Astrocyte (in vitro differentiated cells and primary cell): Measurements from ENCODE around the gene AZIN2. TPM values are rescaled to one million over a fixed set of nuclear protein-coding genes. Genes with fewer than 3 reads are reported as not detected.
A peak's percentile ranks its signal among the peaks of the same experiment; 100 is the strongest.

ENCODE experiments used
- DNase-seq: peaks from one replicate; pipeline ENCODE4 v3.0.0-alpha.2; 2010; ENCODE audit warnings: low read depth
- FAIRE-seq: peaks from 2 replicates; lab custom pipeline; 2011; peaks lifted over from hg19 to GRCh38; lab: Jason Lieb, UNC
- H2AFZ ChIP-seq: 2 replicates; pipeline ENCODE4 v1.6.0; 2012; ENCODE audit warnings: low read depth, low read length, inconsistent platforms
- H3K27ac ChIP-seq: 2 replicates; pipeline ENCODE4 v1.5.1; 2011; ENCODE audit warnings: low read depth, low read length, inconsistent platforms
- H3K27me3 ChIP-seq: 2 replicates; pipeline ENCODE4 v1.6.0; 2011; ENCODE audit warnings: low read length, inconsistent platforms; ENCODE audit not compliant: insufficient read depth
- H3K36me3 ChIP-seq: 2 replicates; pipeline ENCODE4 v1.5.1; 2011; ENCODE audit warnings: low read length, inconsistent platforms; ENCODE audit not compliant: insufficient read depth
- H3K4me1 ChIP-seq: 2 replicates; pipeline ENCODE4 v1.5.1; 2011; ENCODE audit warnings: low read length, inconsistent platforms; ENCODE audit not compliant: insufficient read depth
- H3K4me2 ChIP-seq: 2 replicates; pipeline ENCODE4 v1.6.0; 2012; ENCODE audit warnings: low read length, inconsistent platforms
- H3K4me3 ChIP-seq: 2 replicates; pipeline ENCODE4 v1.5.1; 2011; ENCODE audit warnings: low read depth, mild to moderate bottlenecking, low read length, inconsistent platforms; ENCODE audit not compliant: insufficient read depth
- H3K79me2 ChIP-seq: 2 replicates; pipeline ENCODE4 v1.6.0; 2012; ENCODE audit warnings: mild to moderate bottlenecking, low read length, inconsistent platforms; ENCODE audit not compliant: insufficient read depth
- H3K9ac ChIP-seq: 2 replicates; pipeline ENCODE4 v1.6.0; 2012; ENCODE audit warnings: mild to moderate bottlenecking, low read length, inconsistent platforms
- H3K9me3 ChIP-seq: 2 replicates; pipeline ENCODE4 v1.5.1; 2012; ENCODE audit warnings: low read depth, mild to moderate bottlenecking, low read length, inconsistent platforms; ENCODE audit not compliant: insufficient read depth
- H4K20me1 ChIP-seq: 2 replicates; pipeline ENCODE4 v1.6.0; 2012; ENCODE audit warnings: low read length, inconsistent platforms; ENCODE audit not compliant: insufficient read depth
- H3K27ac Mint-ChIP-seq: one replicate; pipeline ENCODE4 v1.8.0; 2021; ENCODE audit warnings: mild to moderate bottlenecking, mixed read lengths; ENCODE audit not compliant: unreplicated experiment
- H3K27me3 Mint-ChIP-seq: one replicate; pipeline ENCODE4 v1.8.0; 2021; ENCODE audit warnings: low read depth, mixed read lengths; ENCODE audit not compliant: unreplicated experiment
- H3K36me3 Mint-ChIP-seq: one replicate; pipeline ENCODE4 v1.8.0; 2021; ENCODE audit warnings: low read depth, mixed read lengths; ENCODE audit not compliant: unreplicated experiment
- H3K4me1 Mint-ChIP-seq: one replicate; pipeline ENCODE4 v1.8.0; 2021; ENCODE audit warnings: low read depth, mixed read lengths; ENCODE audit not compliant: unreplicated experiment
- H3K4me3 Mint-ChIP-seq: one replicate; pipeline ENCODE4 v1.8.0; 2021; ENCODE audit warnings: mild to moderate bottlenecking, moderate library complexity, mixed read lengths; ENCODE audit not compliant: unreplicated experiment
- H3K9me3 Mint-ChIP-seq: one replicate; pipeline ENCODE4 v1.8.0; 2021; ENCODE audit warnings: mild to moderate bottlenecking, mixed read lengths; ENCODE audit not compliant: unreplicated experiment
- CTCF ChIP-seq: IDR thresholded peaks from 2 replicates; pipeline ENCODE4 v1.5.1; 2011; ENCODE audit warnings: low read depth, mild to moderate bottlenecking, inconsistent platforms, low read length, moderate library complexity; ENCODE audit not compliant: insufficient read depth
- EZH2 ChIP-seq: IDR thresholded peaks from 2 replicates; pipeline ENCODE4 v1.6.1; 2012; ENCODE audit warnings: mild to moderate bottlenecking, low read length, inconsistent platforms; ENCODE audit not compliant: insufficient read depth
- total RNA-seq: library from RNA; stranded (reverse); gene quantifications from 2 replicates; pipeline ENCODE4 v1.2.1, GENCODE V29; 2021

Gene AZIN2
- total RNA-seq, 1 donor from 2014 or later = 10.1 TPM

- H3K9ac ChIP-seq = peak within 1 kb of the TSS; percentile 91
- H4K20me1 ChIP-seq = peaks cover 33% of the 10 kb centered on the region
- Mint-ChIP-seq H3K36me3 (no peaks in the 10 kb centered on the region), H3K27ac (peak within 1 kb of the TSS; percentile 84), H3K27me3 (peaks cover 1% of the 10 kb centered on the region), H3K4me3 (peak within 1 kb of the TSS; percentile 92), H3K9me3 (no peaks in the 10 kb centered on the region), H3K4me1 (peaks cover 14% of the 10 kb centered on the region)
- FAIRE-seq (no peak), DNase-seq (peak; percentile 94)
- H2AFZ ChIP-seq = peak within 1 kb of the TSS; percentile 84
- H3K4me1 ChIP-seq = peaks cover 11% of the 10 kb centered on the region
- peaks cover 49% of the 10 kb centered on the region for H3K79me2 ChIP-seq
- H3K27me3 ChIP-seq = no peaks in the 10 kb centered on the region
- no peaks in the 10 kb centered on the region for H3K9me3 ChIP-seq
- peak within 1 kb of the TSS; percentile 86 for H3K27ac ChIP-seq
- peak within 1 kb of the TSS; percentile 98 for H3K4me2 ChIP-seq
- peak within 1 kb of the TSS; percentile 97 for H3K4me3 ChIP-seq
- H3K36me3 ChIP-seq = no peaks in the 10 kb centered on the region
- TF ChIP-seq CTCF (no peak), EZH2 (no peak)
Measured at GRCh38 chr1:33036526-33037503, 44.1 kb upstream of the AZIN2 start, which contains the start of gene AK2. Gene AK2 (minus strand): TSS chr1:33036883. CDS start chr1:33036828, 55 bp downstream.

- H3K27ac ChIP-seq = no peak overlapping the region
- DNase-seq (no peak), FAIRE-seq (no peak)
- no peak overlapping the region for H3K4me2 ChIP-seq
- H4K20me1 ChIP-seq = peaks cover 8% of the 10 kb centered on the region
- H2AFZ ChIP-seq = no peak overlapping the region
- peaks cover 19% of the 10 kb centered on the region for H3K79me2 ChIP-seq
- H3K27me3 ChIP-seq = no peaks in the 10 kb centered on the region
- H3K9me3 ChIP-seq = no peaks in the 10 kb centered on the region
- no peak overlapping the region for H3K4me3 Mint-ChIP-seq
- peak overlapping the region; percentile 41 for H3K27ac Mint-ChIP-seq
- no peaks in the 10 kb centered on the region for H3K36me3 ChIP-seq
- H3K36me3 Mint-ChIP-seq = no peaks in the 10 kb centered on the region
- H3K4me1 Mint-ChIP-seq = peaks cover 23% of the 10 kb centered on the region
- H3K4me3 ChIP-seq = no peak overlapping the region
- peaks cover 2% of the 10 kb centered on the region for H3K9me3 Mint-ChIP-seq
- peaks cover 11% of the 10 kb centered on the region for H3K4me1 ChIP-seq
- no peak for TF ChIP-seq EZH2
- TF ChIP-seq CTCF = no peak
- H3K27me3 Mint-ChIP-seq = peaks cover 1% of the 10 kb centered on the region
- no peak overlapping the region for H3K9ac ChIP-seq
Measured at GRCh38 chr1:33039840-33040239, 41.1 kb upstream of the AZIN2 start.
